Measurements from ENCODE around the gene BRIP1. TPM values are rescaled to one million over a fixed set of nuclear protein-coding genes. Genes with fewer than 3 reads are reported as not detected.

BRIP1 gene
- total RNA-seq, 2 donors from 2014 or later: 24.2 to 25.5 TPM

GRCh38 chr17:61732169-61732568 lies 131.2 kb downstream of the BRIP1 start:
- Histone ChIP-seq H3K9me3 (ENCODE audit: control insufficient read depth, low read length) (peaks cover 5% of the 10 kb centered on the region), H3K27ac (ENCODE audit: low read depth, low read length) (no peak overlapping the region), H3K4me3 (ENCODE audit: low read length) (no peak overlapping the region), H3K27me3 (ENCODE audit: control insufficient read depth, insufficient read depth, low read length, poor library complexity, severe bottlenecking) (no peaks in the 10 kb centered on the region), H3K36me3 (ENCODE audit: control insufficient read depth, insufficient read depth, low read length) (no peaks in the 10 kb centered on the region), H3K9ac (ENCODE audit: extremely low read depth, low read length, poor library complexity, severe bottlenecking) (no peak overlapping the region), H3K4me1 (ENCODE audit: control insufficient read depth, insufficient read depth, low read length) (no peaks in the 10 kb centered on the region)
- Mint-ChIP-seq H3K9me3 (peaks cover 7% of the 10 kb centered on the region), H3K27ac (no peak overlapping the region), H3K36me3 (ENCODE audit: low read depth) (peaks cover 20% of the 10 kb centered on the region), H3K4me1 (no peaks in the 10 kb centered on the region), H3K4me3 (no peak overlapping the region), H3K27me3 (ENCODE audit: insufficient read depth) (no peaks in the 10 kb centered on the region)
- DNase-seq: no peak
- no peak for TF ChIP-seq CTCF (conservative IDR thresholded peaks at IDR 0.05)
- 74 to 100% methylated on average over 1 to 3 of the region's 3 CpGs for WGBS, 2 experiments (ENCODE audit: insufficient coverage in 1 of 2, insufficient read length in 1 of 2)

- no peaks in the 10 kb centered on the region for H3K9me3 ChIP-seq (ENCODE audit: control insufficient read depth, low read length)
- no peaks in the 10 kb centered on the region for H3K36me3 ChIP-seq (ENCODE audit: control insufficient read depth, insufficient read depth, low read length)
- H3K27ac Mint-ChIP-seq: no peak overlapping the region
- peaks cover 14% of the 10 kb centered on the region for H3K36me3 Mint-ChIP-seq (ENCODE audit: low read depth)
- no peak for DNase-seq
- H3K4me3 Mint-ChIP-seq: no peak overlapping the region
- no peaks in the 10 kb centered on the region for H3K27me3 Mint-ChIP-seq (ENCODE audit: insufficient read depth)
- H3K9me3 Mint-ChIP-seq: peaks cover under 1% of the 10 kb centered on the region
- no peaks in the 10 kb centered on the region for H3K4me1 ChIP-seq (ENCODE audit: control insufficient read depth, insufficient read depth, low read length)
- no peaks in the 10 kb centered on the region for H3K4me1 Mint-ChIP-seq
- no peaks in the 10 kb centered on the region for H3K27me3 ChIP-seq (ENCODE audit: control insufficient read depth, insufficient read depth, low read length, poor library complexity, severe bottlenecking)
- no peak for TF ChIP-seq CTCF (conservative IDR thresholded peaks at IDR 0.05)
- H3K27ac ChIP-seq (ENCODE audit: low read depth, low read length): no peak overlapping the region
- H3K9ac ChIP-seq (ENCODE audit: extremely low read depth, low read length, poor library complexity, severe bottlenecking): no peak overlapping the region
- H3K4me3 ChIP-seq (ENCODE audit: low read length): no peak overlapping the region
These were observed 132.0 kb downstream of the BRIP1 start for GRCh38 chr17:61731330-61731729.

- Mint-ChIP-seq H3K36me3 (ENCODE audit: low read depth) (peaks cover 17% of the 10 kb centered on the region), H3K9me3 (no peaks in the 10 kb centered on the region), H3K27ac (no peak overlapping the region), H3K27me3 (ENCODE audit: insufficient read depth) (no peaks in the 10 kb centered on the region), H3K4me3 (no peak overlapping the region), H3K4me1 (no peaks in the 10 kb centered on the region)
- H3K4me3 ChIP-seq (ENCODE audit: low read length): no peak overlapping the region
- no peaks in the 10 kb centered on the region for H3K9me3 ChIP-seq (ENCODE audit: control insufficient read depth, low read length)
- no peaks in the 10 kb centered on the region for H3K36me3 ChIP-seq (ENCODE audit: control insufficient read depth, insufficient read depth, low read length)
- no peaks in the 10 kb centered on the region for H3K27me3 ChIP-seq (ENCODE audit: control insufficient read depth, insufficient read depth, low read length, poor library complexity, severe bottlenecking)
- no peak for DNase-seq
- WGBS, 2 experiments (ENCODE audit: insufficient coverage in 1 of 2, insufficient read length in 1 of 2): 92 to 95% methylated on average over 3 to 5 of the region's 5 CpGs
- TF ChIP-seq CTCF (conservative IDR thresholded peaks at IDR 0.05): peak; percentile 39
- no peak overlapping the region for H3K27ac ChIP-seq (ENCODE audit: low read depth, low read length)
- H3K4me1 ChIP-seq (ENCODE audit: control insufficient read depth, insufficient read depth, low read length): no peaks in the 10 kb centered on the region
- H3K9ac ChIP-seq (ENCODE audit: extremely low read depth, low read length, poor library complexity, severe bottlenecking): no peak overlapping the region
These were observed 133.5 kb downstream of the BRIP1 start for GRCh38 chr17:61729690-61730268.
